Activated T-helper 9 cell treated with anti-CD3 and anti-CD28 coated beads, Interleukin-2, amount 50 U/mL, for 16 hours (primary cell): ENCODE results near the gene TRPM1.

Experiments used
- DNase-seq: peaks from one replicate; pipeline ENCODE4 v3.0.0-alpha.2; 2020; ENCODE audit warnings: low read depth

The TRPM1 gene

DNA sequence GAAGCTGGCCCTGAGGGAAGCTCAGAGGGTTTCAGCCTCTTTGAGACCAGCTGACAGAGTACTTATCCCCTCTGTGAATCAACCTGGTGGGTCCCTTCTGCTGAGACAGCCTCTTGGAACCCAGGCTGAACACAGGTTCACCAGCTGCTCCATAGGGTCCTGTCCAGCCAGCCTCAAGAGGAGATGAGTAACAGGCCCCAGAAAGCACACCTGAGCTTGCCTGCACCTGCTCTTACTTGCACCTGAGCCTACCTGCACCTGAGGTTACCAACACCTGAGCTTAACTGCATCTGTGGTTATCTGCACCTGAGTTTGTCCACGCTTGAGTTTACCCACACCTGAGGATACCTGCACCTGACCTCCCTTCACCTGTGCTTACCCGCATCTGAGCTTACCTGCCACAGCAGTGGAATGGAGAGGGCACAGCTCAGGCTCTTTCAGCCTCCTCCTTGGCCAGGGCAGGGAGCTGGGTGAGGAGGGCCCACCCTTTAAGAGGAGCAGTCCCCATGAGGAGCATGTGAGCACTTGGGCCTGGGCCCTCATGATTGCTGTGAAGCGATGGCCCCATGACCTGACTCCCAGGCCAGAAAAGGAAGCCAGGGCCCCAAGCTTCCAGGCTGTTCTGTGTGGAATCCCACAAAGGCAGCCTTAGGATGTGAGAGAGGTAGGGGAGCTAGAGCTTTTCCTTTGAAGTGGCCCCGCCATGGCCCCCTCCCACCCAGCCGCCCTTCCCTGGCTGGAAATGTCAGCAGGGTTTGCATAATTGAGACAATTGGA is at the start of gene TRPM1:
Gene TRPM1, minus strand, starts transcription at position 464 of the 777 bp plus-strand sequence. CDS start 20,370 bp downstream, outside the sequence.
- no peak for DNase-seq

DNA sequence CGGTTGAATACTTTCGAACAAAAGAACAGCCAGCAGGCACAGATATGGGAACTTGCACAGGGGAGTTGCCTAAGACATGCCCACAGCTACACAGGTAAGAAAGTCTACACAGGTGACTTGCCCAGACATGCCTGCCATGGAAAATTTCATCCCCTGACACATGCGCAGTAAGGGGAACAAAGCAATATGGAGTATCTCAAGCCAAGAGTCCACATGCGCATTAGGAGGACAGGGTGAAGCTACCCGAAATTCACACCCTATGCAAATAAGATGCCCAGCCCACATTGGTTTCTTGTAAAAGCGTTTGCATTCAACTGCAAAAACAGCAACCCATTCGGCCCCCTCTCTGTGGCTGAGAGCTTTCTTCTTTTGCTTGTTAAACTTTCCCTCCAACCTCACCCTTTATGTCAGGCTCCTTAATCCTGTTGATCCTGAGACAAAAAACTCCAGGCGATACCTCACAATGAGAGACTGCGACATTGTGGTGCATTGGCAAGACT is 49.3 kb upstream of the TRPM1 start:
- DNase-seq, result no peak

DNA sequence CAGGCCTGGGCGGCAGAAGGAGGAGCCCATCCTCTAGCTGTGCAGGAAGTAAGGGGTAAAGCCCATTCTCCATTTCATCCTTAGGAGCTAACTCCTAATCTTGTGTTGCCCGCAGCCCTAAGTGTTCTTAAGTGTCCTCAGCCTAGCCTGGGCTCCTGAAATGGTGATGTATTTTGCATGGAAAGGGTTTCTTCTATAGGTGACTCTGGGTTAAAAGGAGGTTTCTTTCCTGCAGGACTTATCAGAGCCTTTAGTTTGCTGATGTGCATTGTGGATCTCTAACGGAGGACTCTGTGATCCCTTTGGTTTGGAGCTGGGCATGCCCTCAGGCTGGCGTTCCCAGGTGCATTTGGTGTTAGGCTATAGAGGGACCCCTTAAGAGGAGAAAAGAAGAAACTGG is 48.5 kb upstream of the TRPM1 start:
- DNase-seq, result no peak

DNA sequence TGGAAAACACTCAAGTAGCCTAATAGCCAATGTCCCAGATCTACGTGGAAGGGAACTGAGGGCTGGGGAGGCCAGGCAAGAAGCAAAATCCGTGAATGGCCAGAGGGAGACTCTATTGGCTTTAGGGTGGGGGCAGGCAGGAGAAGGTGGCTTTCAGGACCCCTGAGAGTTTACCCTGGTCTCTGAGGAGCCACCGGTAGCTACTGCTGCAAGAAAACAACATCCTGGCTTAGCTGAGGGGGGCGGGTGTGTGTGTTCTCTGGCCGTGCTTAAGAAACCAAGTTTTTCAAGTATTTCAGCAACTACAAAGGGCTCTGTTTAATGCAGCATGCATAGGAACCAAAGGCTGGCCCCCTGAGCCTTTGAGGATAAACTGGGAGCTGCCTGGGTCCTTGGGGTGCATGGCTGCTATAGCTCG is 47.6 kb upstream of the TRPM1 start:
- DNase-seq, result no peak

DNA sequence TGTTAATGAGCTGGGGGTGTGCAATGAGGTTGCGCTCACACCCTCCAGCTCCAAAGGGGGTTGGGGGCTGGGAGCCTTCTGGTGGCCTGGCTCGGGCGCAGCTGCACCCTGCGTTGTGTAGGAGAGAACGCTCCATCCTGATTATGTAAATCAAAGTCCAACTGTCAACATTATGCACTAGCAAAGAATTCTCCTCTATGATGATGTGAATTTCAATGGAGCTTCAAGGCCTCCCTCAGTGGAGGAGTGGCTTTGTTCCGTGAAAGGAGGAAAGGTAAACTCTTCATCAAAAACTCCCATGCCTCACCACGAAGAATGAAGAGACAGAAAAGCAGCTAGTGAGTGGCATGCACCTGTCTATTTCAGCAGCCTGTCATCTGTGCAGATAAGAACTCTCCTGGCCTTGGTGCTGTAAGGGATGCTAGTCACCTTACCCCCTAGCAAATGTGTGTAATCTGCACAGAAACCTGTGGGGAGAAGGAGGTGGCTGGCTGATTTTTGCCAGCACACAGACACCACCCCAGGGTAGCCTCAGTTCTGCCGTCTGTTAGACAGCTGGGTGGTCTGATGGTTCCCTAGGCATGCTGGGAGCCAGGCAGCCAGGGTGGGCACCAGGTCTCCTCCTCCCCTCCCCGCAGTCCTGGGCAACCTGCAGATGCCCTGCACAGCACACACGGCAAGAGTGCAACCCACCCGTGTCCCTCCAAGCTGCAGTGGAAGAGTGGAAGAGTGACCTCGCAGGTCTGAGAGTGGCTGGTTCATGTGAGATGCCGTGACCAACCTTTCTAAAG is 47.0 kb upstream of the TRPM1 start:
- DNase-seq, result no peak

DNA sequence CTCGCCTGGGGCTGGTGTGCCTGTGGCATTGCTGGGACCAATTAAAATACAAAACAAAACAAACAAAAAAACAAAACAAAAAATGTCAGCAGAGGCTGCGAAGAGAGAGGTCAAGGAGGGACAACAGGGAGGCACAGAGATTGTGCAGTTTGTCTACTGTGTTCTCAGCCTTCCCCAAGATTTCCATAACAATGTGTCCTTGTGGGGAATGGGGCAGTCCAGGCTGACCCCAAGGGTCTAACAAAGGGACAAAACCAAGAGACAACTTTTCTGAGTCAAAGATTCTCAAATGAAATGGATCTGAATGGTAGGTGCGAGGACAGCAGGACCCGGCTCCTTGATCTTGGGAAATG is 46.4 kb upstream of the TRPM1 start:
- no peak for DNase-seq

DNA sequence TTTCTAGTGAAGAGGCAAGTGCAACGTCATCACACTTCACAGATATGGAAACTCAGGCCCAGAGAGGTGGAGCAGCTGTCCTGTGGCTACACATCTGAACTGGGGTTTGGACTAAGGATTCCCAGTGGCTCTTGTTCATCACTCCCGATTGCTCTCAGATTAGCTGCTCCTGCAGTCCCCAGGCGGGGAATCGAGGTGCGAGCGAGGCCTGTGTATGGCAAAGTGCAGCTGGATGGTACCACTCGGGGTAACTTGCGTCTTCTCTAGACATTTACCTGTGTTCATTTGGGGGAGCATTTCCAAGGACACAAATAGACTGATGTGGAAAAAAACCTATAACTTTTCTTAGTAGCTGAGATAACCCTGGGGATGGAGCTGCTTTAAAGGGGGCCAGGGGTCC is 45.9 kb upstream of the TRPM1 start:
- DNase-seq, result no peak

DNA sequence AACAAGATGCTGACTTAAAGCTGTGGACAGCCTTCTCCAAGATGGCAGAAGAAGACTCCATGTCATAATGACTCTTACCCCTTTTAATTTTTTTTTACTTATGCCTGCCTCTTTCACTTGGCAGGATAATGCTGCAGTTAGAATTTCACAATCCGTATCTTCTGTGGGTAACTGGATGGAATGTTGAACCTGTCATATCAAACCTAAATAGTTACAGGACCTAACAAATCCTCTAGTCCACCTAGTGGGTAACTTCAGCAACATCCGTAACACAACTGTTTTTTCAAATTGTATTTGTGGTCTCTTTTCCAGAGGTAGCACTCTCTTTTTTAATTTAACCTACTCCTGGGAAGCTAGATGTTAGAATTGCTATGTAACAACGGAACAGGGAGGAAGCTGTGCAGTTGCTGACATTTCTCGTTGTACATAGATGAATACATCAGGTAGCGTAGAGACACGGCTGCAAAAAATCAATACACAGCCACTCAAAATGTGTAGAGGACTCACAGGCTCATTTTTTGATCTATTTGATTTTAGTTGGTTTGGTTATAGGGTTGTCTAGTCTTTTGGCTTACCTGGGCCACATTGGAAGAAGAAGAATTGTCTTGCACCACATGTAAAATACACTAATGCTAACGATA is 43.9 kb upstream of the TRPM1 start:
- DNase-seq, result no peak

DNA sequence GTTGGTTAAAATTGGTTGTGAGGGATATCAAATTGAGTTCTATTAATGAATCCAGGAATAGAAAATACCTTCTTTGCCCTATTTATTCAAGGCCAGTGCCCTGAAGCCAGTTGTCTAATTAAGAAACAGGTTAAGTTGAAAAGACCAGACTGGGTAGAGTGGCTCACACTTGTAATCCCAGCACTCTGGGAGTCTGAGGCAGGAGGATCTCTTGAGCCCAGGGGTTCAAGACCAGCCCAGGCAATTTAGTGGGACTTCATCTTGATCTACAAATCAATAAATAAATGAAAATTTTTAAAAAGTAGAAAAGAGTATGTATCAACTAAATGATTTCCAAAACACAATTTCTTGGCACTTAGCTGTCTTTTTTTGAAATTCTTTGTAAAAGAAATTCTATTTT is 40.3 kb upstream of the TRPM1 start:
- DNase-seq, result no peak

DNA sequence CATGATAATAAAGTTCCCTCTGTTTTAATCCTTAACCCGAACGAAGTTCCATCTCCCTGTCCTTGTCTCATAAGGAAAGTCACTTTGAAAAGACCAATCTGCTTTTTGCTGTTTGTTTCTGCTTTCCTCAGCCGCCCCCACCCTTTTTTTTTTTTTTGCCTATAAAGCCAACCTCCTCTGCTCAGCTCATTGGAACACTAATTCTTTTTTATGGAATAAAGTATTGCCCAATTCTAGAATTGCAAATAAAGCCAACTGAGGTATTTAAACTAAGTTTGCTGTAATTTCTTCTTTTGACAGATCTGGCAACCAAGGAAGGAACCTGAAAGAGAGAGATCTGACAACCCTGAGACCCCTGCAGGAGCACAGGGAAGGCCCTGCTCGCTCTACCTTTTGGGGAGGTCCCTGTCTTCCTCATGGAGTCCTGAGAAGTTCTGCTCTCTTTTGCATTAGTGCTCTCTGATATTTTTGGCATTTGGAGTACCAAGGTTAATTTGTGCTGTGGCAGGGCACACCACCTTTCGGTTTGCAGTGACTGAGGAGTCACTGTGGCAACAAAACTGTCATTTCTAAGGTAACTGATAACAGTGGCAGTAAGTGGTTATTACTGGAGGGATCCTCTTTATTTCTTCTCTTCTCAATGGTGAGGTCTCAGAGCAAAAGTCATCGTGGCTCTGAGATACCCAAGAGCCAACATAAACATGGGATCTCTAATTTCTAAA is 35.2 kb upstream of the TRPM1 start:
- no peak for DNase-seq

DNA sequence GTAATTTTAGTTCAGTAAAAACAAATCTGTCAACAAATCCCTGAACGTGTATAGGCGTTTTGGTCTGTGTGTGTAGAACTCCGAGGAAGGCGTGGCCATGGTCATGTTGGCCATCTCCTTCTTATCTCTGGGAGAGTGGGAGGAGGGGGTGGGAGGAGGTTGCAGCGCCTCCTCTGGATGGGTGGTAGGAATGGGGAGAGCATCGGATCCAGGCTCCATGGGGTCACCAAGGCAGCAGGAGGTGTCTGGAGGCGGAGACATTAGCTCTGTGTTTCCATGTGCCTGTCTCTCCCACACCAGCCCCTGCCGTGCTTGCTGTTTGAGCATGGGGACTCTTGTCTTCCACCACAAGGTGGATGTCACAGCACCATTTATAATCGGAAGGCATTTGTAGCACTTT is 34.5 kb upstream of the TRPM1 start:
- DNase-seq, result no peak

DNA sequence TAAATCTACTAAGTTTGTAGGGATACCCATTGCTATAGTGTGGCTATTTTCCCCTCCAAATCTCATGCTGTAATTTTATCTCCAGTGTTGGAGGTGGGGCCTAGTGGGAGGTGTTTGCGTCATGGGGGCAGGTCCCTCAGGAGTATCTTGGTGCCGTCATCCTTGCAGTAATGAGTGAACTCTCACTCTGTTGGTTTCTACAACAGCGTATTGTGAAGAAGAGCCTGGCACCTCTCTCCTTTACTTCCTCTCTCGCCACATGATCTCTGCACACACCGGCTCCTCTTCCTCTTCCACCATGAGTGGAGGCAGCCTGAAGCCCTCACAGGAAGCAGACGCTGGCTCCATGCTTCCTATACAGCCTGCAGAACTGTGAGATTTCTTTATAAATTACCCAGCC is 34.0 kb upstream of the TRPM1 start:
- DNase-seq, result no peak

DNA sequence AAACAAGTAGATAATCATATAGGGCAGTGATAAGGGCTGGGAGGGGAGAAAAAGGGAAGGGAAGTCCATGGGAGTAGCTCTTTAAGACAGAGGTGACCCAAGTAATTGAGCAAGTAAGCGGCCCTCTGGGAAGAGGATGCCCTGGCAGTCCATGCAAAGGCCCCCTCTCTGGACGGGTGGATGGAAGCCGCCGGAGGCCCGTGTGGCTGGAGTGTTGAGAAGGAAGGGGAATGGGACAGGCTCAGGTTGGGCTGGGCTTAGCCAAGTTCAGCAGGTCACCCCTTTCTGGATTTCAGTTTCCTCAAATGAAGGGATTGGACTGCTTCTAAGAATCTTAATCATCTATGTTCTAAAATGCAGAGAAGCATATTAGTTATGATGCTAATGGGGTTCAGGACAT is 32.4 kb upstream of the TRPM1 start:
- no peak for DNase-seq

DNA sequence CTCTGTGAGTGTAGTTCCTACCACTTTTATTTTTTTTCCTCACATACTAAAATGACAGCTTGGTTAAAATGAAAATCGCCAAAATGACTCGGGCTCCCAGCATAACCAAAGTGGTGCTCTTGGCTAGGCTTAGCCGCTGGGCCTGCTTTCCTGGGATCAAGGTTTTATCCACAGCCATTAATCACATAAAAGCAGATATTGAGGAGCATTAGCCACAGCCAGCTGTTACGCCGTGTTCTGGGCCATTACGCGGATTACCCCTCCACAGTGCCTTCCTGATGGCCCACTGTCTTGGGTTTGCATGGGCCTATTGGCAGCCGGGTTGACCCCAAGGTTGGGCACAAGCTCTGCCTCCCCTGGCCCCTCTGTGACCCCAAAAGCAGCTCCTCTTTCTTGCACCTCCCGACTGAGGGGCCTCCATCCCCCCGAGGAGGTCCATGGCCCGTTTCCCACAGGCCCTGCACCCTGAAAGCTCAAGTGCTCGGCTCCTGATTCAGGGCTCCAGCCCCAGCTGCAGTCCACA is 30.4 kb upstream of the TRPM1 start:
- DNase-seq, result no peak

DNA sequence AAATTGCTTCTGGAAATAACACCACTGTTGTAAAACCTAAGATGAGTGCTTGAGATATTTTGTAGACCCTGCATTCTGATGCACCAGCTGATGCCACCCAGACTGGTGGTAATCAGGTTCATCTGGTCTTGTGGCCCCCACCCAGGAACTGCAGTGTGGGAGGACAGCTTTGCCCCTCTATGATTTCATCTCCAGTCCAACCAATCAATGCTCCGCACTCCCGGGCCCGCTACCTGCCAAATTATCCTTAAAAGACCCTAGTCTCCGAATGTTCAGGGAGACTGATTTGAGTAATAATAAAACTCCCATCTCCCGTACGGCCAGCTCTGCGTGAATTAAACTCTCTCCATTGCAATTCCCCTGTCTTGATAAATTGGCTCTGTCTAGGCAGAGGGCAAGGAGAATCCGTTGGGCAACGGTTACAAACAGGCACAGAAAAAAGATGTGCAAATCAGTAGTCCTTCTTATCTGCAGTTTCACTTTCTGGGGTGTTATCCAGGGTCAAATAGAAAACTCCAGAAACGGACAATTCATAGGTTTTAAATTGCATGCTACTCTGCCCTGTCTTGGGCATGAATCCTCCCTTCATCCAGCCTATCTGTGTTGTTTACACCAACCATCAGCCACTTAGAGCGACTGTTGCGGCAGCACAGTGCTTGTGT is 29.2 kb upstream of the TRPM1 start:
- DNase-seq, result no peak

DNA sequence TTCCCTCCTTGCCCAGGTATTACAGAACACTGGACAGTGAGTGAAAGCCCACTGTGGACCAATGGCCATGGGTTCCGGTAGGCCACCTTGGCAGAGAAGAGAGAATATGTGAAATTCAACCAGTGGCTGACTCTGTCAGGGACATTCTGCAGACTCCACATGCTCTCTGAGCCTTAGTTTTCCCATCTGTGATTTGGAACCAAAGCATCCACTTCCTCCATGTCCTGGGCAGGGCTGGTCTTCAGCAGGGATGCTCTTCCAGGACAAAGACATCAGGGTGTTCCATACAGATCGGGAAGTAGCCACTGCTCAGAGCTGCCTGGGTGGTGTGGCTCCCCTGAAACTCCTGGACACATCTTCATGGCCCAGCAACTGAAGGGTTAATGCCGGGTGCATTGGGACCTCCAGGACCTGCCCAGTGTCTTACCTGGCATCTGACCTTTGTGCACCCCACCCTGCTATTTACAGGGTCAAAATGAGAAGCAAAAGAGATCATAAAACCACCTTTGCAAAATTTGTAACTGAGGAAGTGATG is 28.3 kb upstream of the TRPM1 start:
- no peak for DNase-seq

DNA sequence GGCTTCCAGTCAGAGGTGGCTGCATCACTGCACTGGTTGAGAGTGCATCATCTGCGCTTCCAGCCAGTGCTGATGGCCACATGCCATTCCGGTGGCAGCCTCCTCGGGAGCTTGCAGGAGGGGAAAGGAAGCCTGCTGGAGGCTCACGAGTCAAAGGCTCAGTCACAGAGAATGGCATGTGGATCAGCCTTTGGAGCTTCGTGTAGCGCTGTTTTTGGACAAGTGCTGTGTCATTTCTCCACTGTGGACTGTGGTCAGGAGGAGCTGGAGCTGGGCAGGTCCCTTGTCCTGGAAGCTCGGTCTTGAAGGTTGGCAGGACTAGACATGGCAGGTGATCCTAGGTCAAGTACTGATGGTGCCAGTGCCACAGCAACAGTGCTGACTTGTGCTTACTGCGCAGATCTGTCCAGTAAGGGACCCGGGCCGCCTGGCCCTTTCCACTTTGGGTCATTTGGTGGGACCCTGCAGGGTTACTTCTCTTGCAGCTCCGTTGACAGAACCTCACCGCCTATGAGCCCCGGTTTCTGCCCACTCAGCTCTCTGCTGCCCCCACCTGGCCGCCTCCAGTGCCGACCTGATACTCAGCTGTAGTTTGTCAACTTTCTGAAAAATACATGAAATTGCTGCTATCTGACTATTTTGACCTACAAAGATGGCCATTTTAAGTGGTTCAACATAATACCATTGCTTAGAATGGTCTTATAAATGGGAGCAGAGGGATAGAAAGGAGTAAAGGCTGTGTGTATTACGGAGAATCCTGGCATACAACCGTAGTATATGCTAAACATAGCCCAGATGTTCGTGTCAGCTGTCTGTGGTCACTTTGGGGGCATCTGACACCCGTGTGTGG is 27.6 kb upstream of the TRPM1 start:
- DNase-seq, result peak; percentile 58

DNA sequence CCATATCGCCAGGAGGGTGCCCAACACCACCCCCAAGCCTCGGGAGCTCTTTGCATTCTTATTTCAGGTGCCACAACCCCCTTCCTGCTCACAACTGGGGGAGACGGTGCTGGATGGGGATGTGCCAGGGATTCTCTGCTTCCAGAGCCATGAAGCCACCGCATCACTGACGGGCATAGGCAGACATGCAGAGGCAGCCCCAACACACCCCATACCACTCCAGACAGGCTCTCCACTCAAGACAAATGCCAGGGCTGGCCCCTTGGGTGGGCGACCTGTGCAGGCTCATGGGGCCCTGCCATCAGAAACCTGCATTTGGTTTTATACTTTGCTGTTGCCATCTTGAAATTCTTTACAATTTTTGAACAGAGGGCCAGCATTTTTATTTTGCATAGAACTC is 27.0 kb upstream of the TRPM1 start:
- DNase-seq, result no peak

DNA sequence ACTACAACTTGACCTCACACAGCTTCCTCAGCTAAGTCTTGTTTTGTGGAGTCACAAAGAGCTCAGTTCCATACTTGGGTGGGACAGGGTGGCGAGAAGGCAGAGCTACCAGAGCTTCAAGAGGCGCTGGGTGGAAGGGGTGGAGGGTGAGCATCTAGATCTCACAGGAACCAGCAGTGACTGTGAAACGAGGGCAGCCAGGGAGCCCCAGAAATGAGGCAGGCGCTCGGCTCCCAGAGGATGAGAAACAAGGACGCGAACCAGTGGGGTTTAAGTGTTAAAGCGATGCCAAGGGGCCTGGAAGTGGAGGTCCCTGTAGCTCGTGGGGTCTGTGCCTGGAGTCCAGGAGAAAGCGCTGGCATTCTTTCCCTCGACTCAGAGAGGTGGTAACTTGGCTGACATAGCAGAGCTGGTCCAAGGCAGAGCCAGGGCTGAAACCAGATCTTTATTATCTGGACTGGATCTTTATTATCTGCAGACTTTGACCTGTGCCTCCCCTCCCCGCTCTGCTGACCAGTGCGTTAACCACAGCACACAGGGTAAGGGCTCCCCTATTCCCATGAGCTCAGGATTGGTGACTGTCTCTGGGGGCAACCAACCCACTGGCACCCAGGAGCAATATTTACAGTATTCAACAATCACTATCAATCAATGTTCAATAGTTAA is 26.2 kb upstream of the TRPM1 start:
- no peak for DNase-seq

DNA sequence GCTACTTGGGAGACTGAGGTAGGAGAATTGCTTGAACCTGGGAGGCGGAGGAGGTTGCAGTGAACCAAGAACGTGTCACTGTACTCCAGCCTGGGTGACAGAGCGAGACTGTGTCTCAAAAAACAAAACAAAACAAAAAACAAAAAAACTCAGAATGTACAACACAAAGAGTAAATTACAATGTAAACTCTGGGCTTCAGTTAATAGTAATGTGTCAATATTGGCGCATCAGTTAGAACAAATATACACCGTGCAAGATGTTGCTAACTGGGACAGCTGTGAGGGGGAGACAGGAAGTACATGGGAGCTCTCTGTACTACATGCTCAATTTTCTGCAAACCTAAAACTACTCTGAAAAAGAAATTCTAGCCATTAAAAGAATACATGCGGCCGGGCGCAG is 23.5 kb upstream of the TRPM1 start:
- no peak for DNase-seq
